Neuronal stem cell (in vitro differentiated cells): ENCODE measurements around the gene KCTD7. TPM values are rescaled to one million over a fixed set of nuclear protein-coding genes. Genes with fewer than 3 reads are reported as not detected.
"Not testable (repeated sequence)": the region's sequence is repeated elsewhere in the genome, so short reads cannot be mapped to it uniquely, and the experiment has no call there.

Source experiments
- DNase-seq: peaks from one replicate; pipeline ENCODE4 v3.0.0-alpha.2; 2013; ENCODE audit warnings: low spot score
- H2AFZ ChIP-seq: one replicate; pipeline ENCODE4 v1.6.1; 2013; ENCODE audit warnings: mild to moderate bottlenecking, low read length, inconsistent platforms
- H2AK5ac ChIP-seq: 2 replicates; pipeline ENCODE4 v1.6.1; 2013; ENCODE audit warnings: low read depth, mild to moderate bottlenecking, inconsistent platforms, low read length, moderate library complexity, mixed read lengths
- H2BK120ac ChIP-seq: 2 replicates; pipeline ENCODE4 v1.6.1; 2013; ENCODE audit warnings: low read depth, mild to moderate bottlenecking, inconsistent platforms, low read length, moderate library complexity, mixed read lengths
- H2BK12ac ChIP-seq: one replicate; pipeline ENCODE4 v1.6.1; 2013; ENCODE audit warnings: low read length, inconsistent platforms
- H2BK15ac ChIP-seq: 2 replicates; pipeline ENCODE4 v1.6.1; 2013; ENCODE audit warnings: mild to moderate bottlenecking, low read length, inconsistent platforms, mixed read lengths
- H2BK5ac ChIP-seq: one replicate; pipeline ENCODE4 v1.6.1; 2013; ENCODE audit warnings: inconsistent platforms, mild to moderate bottlenecking, low read length, moderate library complexity
- H3K14ac ChIP-seq: one replicate; pipeline ENCODE4 v1.6.1; 2013; ENCODE audit warnings: low read length, inconsistent platforms
- H3K18ac ChIP-seq: 2 replicates; pipeline ENCODE4 v1.6.1; 2013; ENCODE audit warnings: low read length, inconsistent platforms
- H3K23ac ChIP-seq: 2 replicates; pipeline ENCODE4 v1.6.1; 2013; ENCODE audit warnings: low read depth, mild to moderate bottlenecking, mixed read lengths, low read length, inconsistent platforms; ENCODE audit not compliant: poor library complexity
- H3K27ac ChIP-seq: replicated peaks from 3 replicates; pipeline ENCODE4 v1.5.1; 2013; ENCODE audit warnings: low read length, inconsistent platforms
- H3K27me3 ChIP-seq, 3 experiments: 2 replicates each; pipeline ENCODE4 v1.6.1; 2013; ENCODE audit warnings: low read length in 3 of 3, mild to moderate bottlenecking in 2 of 3, inconsistent platforms in 1 of 3, low read depth in 1 of 3, mixed read lengths in 1 of 3, moderate library complexity in 1 of 3; ENCODE audit not compliant: control insufficient read depth in 3 of 3, insufficient read depth in 3 of 3
- H3K36me3 ChIP-seq, 2 donors: replicated peaks in 1 of 2; 2 replicates each; pipeline ENCODE4 v1.6.1; 2013; ENCODE audit warnings: low read length in 2 of 2; ENCODE audit not compliant: control insufficient read depth in 2 of 2, insufficient read depth in 2 of 2
- H3K4ac ChIP-seq: 2 replicates; pipeline ENCODE4 v1.6.1; 2013; ENCODE audit warnings: inconsistent platforms, mild to moderate bottlenecking, low read length, moderate library complexity
- H3K4me1 ChIP-seq, 2 donors: 1 replicate in 1 of 2; 2 replicates in 1 of 2; pipeline ENCODE4 v1.6.1; 2013; ENCODE audit warnings: low read length in 2 of 2, low read depth in 1 of 2; ENCODE audit not compliant: control insufficient read depth in 2 of 2, insufficient read depth in 1 of 2
- H3K4me2 ChIP-seq: one replicate; pipeline ENCODE4 v1.6.1; 2013; ENCODE audit warnings: mild to moderate bottlenecking, low read length, inconsistent platforms; ENCODE audit not compliant: insufficient read depth, poor library complexity, severe bottlenecking
- H3K4me3 ChIP-seq, 2 donors: 2 replicates each; pipeline ENCODE4 v1.5.1; 2013; ENCODE audit warnings: low read length in 2 of 2, mild to moderate bottlenecking in 2 of 2, inconsistent platforms in 1 of 2, moderate library complexity in 1 of 2
- H3K79me1 ChIP-seq: one replicate; pipeline ENCODE4 v1.6.1; 2013; ENCODE audit warnings: low read depth, mild to moderate bottlenecking, inconsistent platforms, low read length, moderate library complexity
- H3K9ac ChIP-seq: one replicate; pipeline ENCODE4 v1.6.1; 2013; ENCODE audit warnings: mild to moderate bottlenecking, low read depth, low read length, inconsistent platforms; ENCODE audit not compliant: poor library complexity
- H3K9me3 ChIP-seq, 2 donors: replicated peaks in 1 of 2; 2 replicates each; pipeline versions ENCODE3 to v1.6.1; 2013; ENCODE audit warnings: low read length in 2 of 2, mild to moderate bottlenecking in 2 of 2, inconsistent platforms in 1 of 2, low read depth in 1 of 2, mixed read lengths in 1 of 2, moderate library complexity in 1 of 2; ENCODE audit not compliant: control insufficient read depth in 2 of 2, insufficient read depth in 1 of 2
- H4K8ac ChIP-seq: one replicate; pipeline ENCODE4 v1.6.1; 2013; ENCODE audit warnings: low read depth, mild to moderate bottlenecking, inconsistent platforms, low read length, moderate library complexity
- H4K91ac ChIP-seq: one replicate; pipeline ENCODE4 v1.6.1; 2013; ENCODE audit warnings: low read length, low read depth, mild to moderate bottlenecking, inconsistent platforms; ENCODE audit not compliant: poor library complexity
- WGBS, 2 donors: extraction: QIAGEN DNeasy Blood & Tissue Kit; methylation state at CpG; one replicate each; pipeline ENCODE4 v1.1.7; 2013; ENCODE audit warnings: missing lambda C conversion rate in 2 of 2, mixed read lengths in 1 of 2; ENCODE audit not compliant: insufficient read length in 2 of 2, insufficient replicate concordance in 1 of 2; ENCODE audit errors: extremely low coverage in 2 of 2; 5-methylcytosine and 5-hydroxymethylcytosine counted together
- polyA plus RNA-seq, 2 experiments: library from polyadenylated mRNA; stranded (reverse); fragments of 200-250 nt; gene quantifications; one replicate each; pipeline ENCODE4 v1.2.3, GENCODE V29; 2013

Gene KCTD7
- polyA plus RNA-seq (2013, experiment 1 of 2) = 5.6 TPM
- polyA plus RNA-seq (2013, experiment 2 of 2) = 5.8 TPM

DNA sequence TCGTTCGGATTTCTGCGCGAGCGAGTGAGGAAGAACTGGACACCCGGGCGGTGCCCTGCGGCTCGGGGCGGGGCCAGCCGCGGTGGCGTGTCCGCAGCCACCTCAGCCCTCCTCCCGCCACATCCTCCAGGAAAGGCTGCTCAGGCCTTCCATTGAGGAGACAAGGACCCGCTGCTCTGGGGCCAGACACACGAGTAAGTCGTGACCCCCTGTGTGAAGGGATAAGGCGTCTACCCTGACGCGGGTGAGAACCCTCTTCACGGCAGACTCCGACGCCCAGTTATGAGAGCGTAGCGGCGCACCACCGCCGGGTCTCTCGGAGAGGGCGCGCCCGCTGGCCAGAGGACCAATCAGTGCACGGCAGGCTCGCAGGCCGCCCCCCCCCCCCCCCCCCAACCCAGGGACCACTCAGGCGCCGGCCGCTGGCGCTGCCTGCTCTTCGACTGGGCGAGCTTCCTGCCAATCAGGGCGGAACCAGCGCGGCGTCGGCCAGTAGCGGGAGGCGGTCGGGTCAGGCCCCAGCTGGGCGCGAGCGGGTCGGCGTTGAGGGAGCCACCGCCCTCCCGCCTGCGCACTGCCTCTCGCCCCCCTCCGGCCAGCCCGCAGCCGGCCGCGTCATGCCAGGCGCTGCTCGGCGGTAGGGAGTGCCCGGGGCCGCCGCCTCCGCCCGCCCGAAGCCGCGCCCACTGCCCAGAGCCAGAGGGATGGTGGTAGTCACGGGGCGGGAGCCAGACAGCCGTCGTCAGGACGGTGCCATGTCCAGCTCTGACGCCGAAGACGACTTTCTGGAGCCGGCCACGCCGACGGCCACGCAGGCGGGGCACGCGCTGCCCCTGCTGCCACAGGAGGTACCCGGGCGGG is at the start of gene KCTD7:
Gene KCTD7, plus strand, starts transcription at position 521 of the 861 bp plus-strand sequence. Its CDS starts 184 bp downstream, at position 705.
- no CpG with 5 or more reads among the region's 93 CpGs for WGBS, 2 donors
- H2BK12ac ChIP-seq = no peak within 1 kb of the TSS
- H2AK5ac ChIP-seq = peak within 1 kb of the TSS; percentile 80
- H3K4me3 ChIP-seq = peak within 1 kb of the TSS; percentile 71 to 99
- peak within 1 kb of the TSS; percentile 98 for H3K9ac ChIP-seq
- peak; percentile 95 for DNase-seq
- peaks cover 0 to 4% of the 10 kb centered on the region in 2 donors for H3K4me1 ChIP-seq
- peaks cover 2 to 10% of the 10 kb centered on the region in 2 donors for H3K36me3 ChIP-seq
- peak within 1 kb of the TSS; percentile 96 for H2BK5ac ChIP-seq
- H3K23ac ChIP-seq = peak within 1 kb of the TSS; percentile 98
- peak within 1 kb of the TSS; percentile 70 for H3K4me2 ChIP-seq
- no peaks in the 10 kb centered on the region for H3K27me3 ChIP-seq
- H3K4ac ChIP-seq = no peak within 1 kb of the TSS
- H3K14ac ChIP-seq = peak within 1 kb of the TSS; percentile 97
- peak within 1 kb of the TSS; percentile 48 for H4K8ac ChIP-seq
- no peaks in the 10 kb centered on the region for H3K9me3 ChIP-seq
- peak within 1 kb of the TSS; percentile 99 for H3K18ac ChIP-seq
- H2BK120ac ChIP-seq = no peak within 1 kb of the TSS
- H2BK15ac ChIP-seq = no peak within 1 kb of the TSS
- peaks cover 3% of the 10 kb centered on the region for H3K79me1 ChIP-seq
- H2AFZ ChIP-seq = peak within 1 kb of the TSS; percentile 99
- peak within 1 kb of the TSS; percentile 60 for H4K91ac ChIP-seq
- H3K27ac ChIP-seq = peak within 1 kb of the TSS; percentile 96

DNA sequence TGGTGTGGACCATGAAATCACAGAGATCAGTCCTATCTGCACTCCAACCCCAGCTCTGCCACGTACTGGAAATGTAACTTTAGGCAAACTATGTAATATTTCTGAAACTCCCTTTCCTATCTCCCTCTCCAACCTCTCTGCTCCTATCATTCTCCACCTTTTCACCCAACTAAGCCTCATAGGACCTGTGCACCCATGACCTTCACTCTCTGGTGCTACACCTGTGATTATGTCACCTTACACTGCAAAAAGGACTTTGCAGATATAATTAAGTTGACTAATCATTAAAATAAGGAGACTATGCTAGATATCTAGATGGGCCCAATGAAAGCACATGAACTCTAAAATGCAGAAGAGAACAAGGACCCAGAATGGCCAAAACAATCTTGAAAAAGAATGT is 48.3 kb upstream of the KCTD7 start:
- not testable (repeated sequence) for H3K79me1 ChIP-seq, H3K4me2 ChIP-seq, H2BK5ac ChIP-seq, H4K91ac ChIP-seq, H2BK15ac ChIP-seq, H2AFZ ChIP-seq, H3K4ac ChIP-seq, H3K23ac ChIP-seq, H2BK12ac ChIP-seq, H2AK5ac ChIP-seq, H3K14ac ChIP-seq, H2BK120ac ChIP-seq, H3K4me1 ChIP-seq, DNase-seq, H4K8ac ChIP-seq, H3K27ac ChIP-seq, H3K9ac ChIP-seq, H3K27me3 ChIP-seq, H3K4me3 ChIP-seq, H3K9me3 ChIP-seq, H3K18ac ChIP-seq
- peaks cover 3 to 63% of the 10 kb centered on the region in 2 donors for H3K36me3 ChIP-seq
- WGBS, 2 donors = no CpG with 5 or more reads among the region's 1 CpG

DNA sequence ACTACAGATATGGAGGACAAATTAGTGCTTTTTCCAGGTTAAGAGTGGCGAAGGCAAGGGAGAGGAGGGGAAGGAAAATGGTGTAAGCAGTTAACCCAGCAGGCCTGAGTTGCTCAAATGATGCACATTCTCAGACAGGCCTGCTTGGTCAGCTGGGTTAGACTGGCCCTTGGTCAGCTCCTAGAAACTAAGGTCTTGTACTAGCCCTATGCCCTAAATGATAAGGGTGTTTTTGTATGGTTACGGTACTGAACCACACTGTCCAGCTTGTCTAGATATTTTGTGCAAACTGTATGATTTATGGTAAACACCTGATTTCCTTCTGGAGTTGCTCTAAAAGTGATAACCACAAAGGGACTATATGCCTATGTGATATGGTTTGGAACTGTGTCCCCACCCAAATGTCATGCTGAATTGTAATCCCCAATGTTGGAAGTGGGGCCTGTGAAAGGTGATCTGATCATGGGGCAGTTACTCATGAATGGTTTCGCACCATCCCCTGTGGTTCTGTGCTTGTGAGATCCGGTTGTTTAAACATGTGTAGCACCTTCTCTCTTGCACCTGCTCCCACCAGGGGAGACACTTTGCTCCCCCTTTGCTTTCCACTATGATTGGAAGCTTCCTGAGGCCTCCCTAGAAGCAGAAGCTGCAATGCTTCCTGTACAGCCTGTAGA is 45.7 kb upstream of the KCTD7 start:
- H3K4ac ChIP-seq, H4K8ac ChIP-seq, H2AFZ ChIP-seq, H3K27me3 ChIP-seq, H2BK15ac ChIP-seq, H3K14ac ChIP-seq, H4K91ac ChIP-seq, H3K18ac ChIP-seq, H3K27ac ChIP-seq, H3K9me3 ChIP-seq, H3K23ac ChIP-seq, H2BK12ac ChIP-seq, H3K79me1 ChIP-seq, H2AK5ac ChIP-seq, H2BK5ac ChIP-seq, H3K9ac ChIP-seq, H3K4me2 ChIP-seq, H3K4me3 ChIP-seq, H3K4me1 ChIP-seq, H2BK120ac ChIP-seq, DNase-seq: not testable (repeated sequence)
- WGBS, 2 donors = no CpG with 5 or more reads among the region's 4 CpGs
- peaks cover 3 to 53% of the 10 kb centered on the region in 2 donors for H3K36me3 ChIP-seq
